ENCODE results near the gene SIKE1.
"Not testable (repeated sequence)": the region's sequence is repeated elsewhere in the genome, so short reads cannot be mapped to it uniquely, and the experiment has no call there.

Gene SIKE1

DNA sequence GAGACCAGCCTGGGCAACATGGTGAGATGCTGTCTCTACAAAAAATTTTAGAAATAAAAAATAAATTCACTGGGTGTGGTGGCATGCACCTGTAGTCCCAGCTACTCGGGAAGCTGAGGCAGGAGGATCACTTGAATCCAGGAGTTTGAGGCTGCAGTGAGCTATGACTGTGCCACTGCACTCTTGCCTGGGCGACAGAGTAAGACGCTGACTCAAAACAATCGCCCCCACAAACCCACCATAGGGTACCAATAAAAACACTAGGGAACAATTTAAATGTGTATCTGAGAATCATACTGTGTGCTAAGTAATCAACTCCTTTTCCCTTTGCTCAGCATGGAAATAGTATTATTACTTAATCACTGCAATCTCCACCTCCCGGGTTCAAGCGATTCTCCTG is 26.8 kb downstream of the SIKE1 start:
- Histone ChIP-seq H3K36me3 (ENCODE audit: control insufficient read depth, low read depth, low read length) (peaks cover 42% of the 10 kb centered on the region), H3K4me1 (ENCODE audit: control insufficient read depth, low read depth, low read length) (peaks cover 31% of the 10 kb centered on the region)
- not testable (repeated sequence) for H3K9me3 ChIP-seq (ENCODE audit: control insufficient read depth, low read depth, low read length); H3K9ac ChIP-seq (ENCODE audit: low read length); H3K27me3 ChIP-seq (ENCODE audit: control insufficient read depth, insufficient read depth, low read length); H3K4me3 ChIP-seq (ENCODE audit: low read length); H3K27ac ChIP-seq (ENCODE audit: low read length)

- no peak overlapping the region for H3K9ac ChIP-seq (ENCODE audit: low read length)
- H3K9me3 ChIP-seq (ENCODE audit: control insufficient read depth, low read depth, low read length) = no peaks in the 10 kb centered on the region
- H3K27me3 ChIP-seq (ENCODE audit: control insufficient read depth, insufficient read depth, low read length) = no peaks in the 10 kb centered on the region
- peaks cover 47% of the 10 kb centered on the region for H3K36me3 ChIP-seq (ENCODE audit: control insufficient read depth, low read depth, low read length)
- H3K27ac ChIP-seq (ENCODE audit: low read length) = no peak overlapping the region
- peaks cover 26% of the 10 kb centered on the region for H3K4me1 ChIP-seq (ENCODE audit: control insufficient read depth, low read depth, low read length)
- no peak overlapping the region for H3K4me3 ChIP-seq (ENCODE audit: low read length)
Observed at GRCh38 chr1:114753143-114753542, 27.3 kb downstream of the SIKE1 start.

DNA sequence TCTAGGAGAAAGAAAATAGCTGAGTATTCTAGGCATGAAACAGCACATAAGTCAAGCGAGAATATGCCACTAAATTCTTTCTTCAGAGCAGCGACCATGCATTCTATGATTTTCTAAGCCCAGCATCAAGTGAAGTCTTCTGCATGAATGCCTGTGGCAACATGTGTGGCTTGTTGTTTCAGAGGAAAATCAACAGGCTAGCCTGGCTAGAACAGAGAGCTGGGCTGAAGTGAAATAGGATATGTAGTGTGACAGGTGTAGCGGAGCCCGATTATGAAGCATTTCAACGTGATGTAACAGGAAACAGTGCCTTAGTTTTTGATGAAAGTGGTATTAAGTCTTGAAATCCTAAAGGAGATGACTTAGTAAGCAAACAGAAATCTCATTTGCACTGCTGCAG is 29.7 kb downstream of the SIKE1 start:
- Histone ChIP-seq H3K4me1 (ENCODE audit: control insufficient read depth, low read depth, low read length) (peaks cover 20% of the 10 kb centered on the region), H3K4me3 (ENCODE audit: low read length) (no peak overlapping the region), H3K27me3 (ENCODE audit: control insufficient read depth, insufficient read depth, low read length) (no peaks in the 10 kb centered on the region), H3K27ac (ENCODE audit: low read length) (no peak overlapping the region), H3K36me3 (ENCODE audit: control insufficient read depth, low read depth, low read length) (peaks cover 62% of the 10 kb centered on the region), H3K9me3 (ENCODE audit: control insufficient read depth, low read depth, low read length) (no peaks in the 10 kb centered on the region), H3K9ac (ENCODE audit: low read length) (no peak overlapping the region)

GRCh38 chr1:114749835-114750234 is 30.6 kb downstream of the SIKE1 start:
- H3K27me3 ChIP-seq (ENCODE audit: control insufficient read depth, insufficient read depth, low read length) = no peaks in the 10 kb centered on the region
- H3K27ac ChIP-seq (ENCODE audit: low read length) = no peak overlapping the region
- peaks cover 62% of the 10 kb centered on the region for H3K36me3 ChIP-seq (ENCODE audit: control insufficient read depth, low read depth, low read length)
- H3K9me3 ChIP-seq (ENCODE audit: control insufficient read depth, low read depth, low read length) = no peaks in the 10 kb centered on the region
- H3K4me3 ChIP-seq (ENCODE audit: low read length) = no peak overlapping the region
- H3K4me1 ChIP-seq (ENCODE audit: control insufficient read depth, low read depth, low read length) = peaks cover 10% of the 10 kb centered on the region
- H3K9ac ChIP-seq (ENCODE audit: low read length) = no peak overlapping the region

- peaks cover 91% of the 10 kb centered on the region for H3K36me3 ChIP-seq (ENCODE audit: control insufficient read depth, low read depth, low read length)
- no peak overlapping the region for H3K27ac ChIP-seq (ENCODE audit: low read length)
- H3K27me3 ChIP-seq (ENCODE audit: control insufficient read depth, insufficient read depth, low read length) = no peaks in the 10 kb centered on the region
- no peaks in the 10 kb centered on the region for H3K9me3 ChIP-seq (ENCODE audit: control insufficient read depth, low read depth, low read length)
- H3K9ac ChIP-seq (ENCODE audit: low read length) = no peak overlapping the region
- no peaks in the 10 kb centered on the region for H3K4me1 ChIP-seq (ENCODE audit: control insufficient read depth, low read depth, low read length)
- H3K4me3 ChIP-seq (ENCODE audit: low read length) = no peak overlapping the region
Observed at GRCh38 chr1:114746450-114747121, 33.9 kb downstream of the SIKE1 start.

DNA sequence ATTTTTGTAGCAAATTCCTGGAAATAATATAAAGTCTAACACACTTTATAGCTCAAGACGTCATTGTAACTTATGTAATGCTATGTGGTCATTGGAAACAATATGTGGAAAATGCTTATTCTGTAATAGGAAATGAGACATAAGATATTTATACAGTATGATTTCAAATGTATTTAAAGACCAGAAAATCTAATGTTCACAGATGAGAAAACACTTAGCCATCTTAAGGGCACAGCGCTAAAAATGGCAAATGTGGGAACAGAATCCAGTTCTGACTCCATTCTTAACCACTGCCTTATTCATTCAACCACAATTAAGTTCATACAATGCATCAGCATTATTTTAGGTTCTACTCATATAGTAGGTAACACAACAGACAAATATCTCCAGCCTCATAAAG is 35.2 kb downstream of the SIKE1 start:
- Histone ChIP-seq H3K4me3 (ENCODE audit: low read length) (no peak overlapping the region), H3K4me1 (ENCODE audit: control insufficient read depth, low read depth, low read length) (no peaks in the 10 kb centered on the region), H3K9ac (ENCODE audit: low read length) (no peak overlapping the region), H3K9me3 (ENCODE audit: control insufficient read depth, low read depth, low read length) (no peaks in the 10 kb centered on the region), H3K36me3 (ENCODE audit: control insufficient read depth, low read depth, low read length) (peaks cover 96% of the 10 kb centered on the region), H3K27ac (ENCODE audit: low read length) (no peak overlapping the region), H3K27me3 (ENCODE audit: control insufficient read depth, insufficient read depth, low read length) (no peaks in the 10 kb centered on the region)

GRCh38 chr1:114741963-114742746 is 38.3 kb downstream of the SIKE1 start:
- peaks cover 94% of the 10 kb centered on the region for H3K36me3 ChIP-seq (ENCODE audit: control insufficient read depth, low read depth, low read length)
- H3K9me3 ChIP-seq (ENCODE audit: control insufficient read depth, low read depth, low read length) = no peaks in the 10 kb centered on the region
- H3K9ac ChIP-seq (ENCODE audit: low read length) = no peak overlapping the region
- H3K27ac ChIP-seq (ENCODE audit: low read length) = no peak overlapping the region
- H3K27me3 ChIP-seq (ENCODE audit: control insufficient read depth, insufficient read depth, low read length) = no peaks in the 10 kb centered on the region
- no peaks in the 10 kb centered on the region for H3K4me1 ChIP-seq (ENCODE audit: control insufficient read depth, low read depth, low read length)
- H3K4me3 ChIP-seq (ENCODE audit: low read length) = no peak overlapping the region

DNA sequence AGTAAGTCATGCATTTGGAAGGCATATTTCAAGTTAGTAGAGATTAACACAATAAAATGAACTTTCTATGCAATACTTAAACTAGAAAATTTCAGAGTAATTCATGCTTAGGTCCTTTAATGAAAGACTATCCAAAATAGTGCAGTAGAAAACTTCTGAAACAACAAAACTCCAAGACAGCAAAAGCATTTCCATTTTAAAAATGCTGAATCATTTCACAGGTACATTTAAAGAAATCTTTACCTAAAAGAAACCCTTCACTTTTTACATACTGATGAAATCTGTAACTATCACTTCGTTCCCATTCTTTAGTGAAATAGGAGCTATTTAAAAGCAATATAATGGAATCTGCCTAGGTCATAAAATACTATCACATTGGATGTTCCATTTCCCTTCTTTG is 40.2 kb downstream of the SIKE1 start:
- Histone ChIP-seq H3K4me3 (ENCODE audit: low read length) (no peak overlapping the region), H3K9ac (ENCODE audit: low read length) (no peak overlapping the region), H3K27ac (ENCODE audit: low read length) (no peak overlapping the region), H3K9me3 (ENCODE audit: control insufficient read depth, low read depth, low read length) (no peaks in the 10 kb centered on the region), H3K27me3 (ENCODE audit: control insufficient read depth, insufficient read depth, low read length) (no peaks in the 10 kb centered on the region), H3K4me1 (ENCODE audit: control insufficient read depth, low read depth, low read length) (no peaks in the 10 kb centered on the region), H3K36me3 (ENCODE audit: control insufficient read depth, low read depth, low read length) (peaks cover 94% of the 10 kb centered on the region)

- H3K4me3 ChIP-seq (ENCODE audit: low read length) = no peak overlapping the region
- no peaks in the 10 kb centered on the region for H3K27me3 ChIP-seq (ENCODE audit: control insufficient read depth, insufficient read depth, low read length)
- peaks cover 95% of the 10 kb centered on the region for H3K36me3 ChIP-seq (ENCODE audit: control insufficient read depth, low read depth, low read length)
- no peaks in the 10 kb centered on the region for H3K4me1 ChIP-seq (ENCODE audit: control insufficient read depth, low read depth, low read length)
- H3K27ac ChIP-seq (ENCODE audit: low read length) = no peak overlapping the region
- H3K9ac ChIP-seq (ENCODE audit: low read length) = no peak overlapping the region
- H3K9me3 ChIP-seq (ENCODE audit: control insufficient read depth, low read depth, low read length) = no peaks in the 10 kb centered on the region
Observed at GRCh38 chr1:114737314-114737849, 43.1 kb downstream of the SIKE1 start.

DNA sequence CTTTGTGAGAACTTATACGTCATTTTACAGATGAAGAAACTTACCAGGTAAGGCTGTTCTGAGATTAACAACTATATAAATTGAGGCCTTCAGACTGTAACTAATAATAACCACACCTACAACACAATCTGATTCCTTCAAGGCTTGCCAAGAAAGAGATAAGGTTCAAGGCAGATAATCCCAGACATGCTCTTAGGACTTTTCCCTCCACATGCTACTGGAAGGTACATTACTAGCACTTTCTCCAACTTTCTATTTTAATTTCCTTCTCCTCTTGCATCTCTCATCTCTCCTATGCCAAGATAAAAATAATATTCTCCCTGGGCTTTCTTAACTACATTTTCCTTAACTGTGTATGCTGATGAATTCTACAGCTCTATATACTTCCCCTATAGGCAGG is 45.0 kb downstream of the SIKE1 start:
- Histone ChIP-seq H3K27ac (ENCODE audit: low read length) (no peak overlapping the region), H3K9me3 (ENCODE audit: control insufficient read depth, low read depth, low read length) (no peaks in the 10 kb centered on the region), H3K36me3 (ENCODE audit: control insufficient read depth, low read depth, low read length) (peaks cover 95% of the 10 kb centered on the region), H3K4me3 (ENCODE audit: low read length) (no peak overlapping the region), H3K4me1 (ENCODE audit: control insufficient read depth, low read depth, low read length) (no peaks in the 10 kb centered on the region), H3K9ac (ENCODE audit: low read length) (no peak overlapping the region), H3K27me3 (ENCODE audit: control insufficient read depth, insufficient read depth, low read length) (no peaks in the 10 kb centered on the region)

DNA sequence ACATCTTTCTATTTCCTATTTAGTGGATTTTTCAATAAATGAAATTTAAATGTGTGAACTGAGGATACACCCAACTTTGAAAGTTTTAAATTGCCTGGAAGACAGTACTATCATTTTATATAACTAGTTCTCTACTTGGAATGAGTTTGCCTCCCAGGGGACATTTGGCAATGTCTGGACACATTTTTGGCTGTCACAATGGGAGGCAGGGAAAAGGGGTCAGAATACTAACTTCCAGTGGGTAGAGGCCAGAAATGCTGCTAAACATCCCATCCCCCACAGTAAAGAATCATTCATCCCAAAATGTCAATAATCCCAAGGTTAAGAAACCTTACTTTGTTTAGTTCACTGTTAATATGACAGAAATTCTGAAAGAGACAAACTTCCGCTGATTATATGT is 50.7 kb downstream of the SIKE1 start:
- Histone ChIP-seq H3K27ac (ENCODE audit: low read length) (no peak overlapping the region), H3K4me3 (ENCODE audit: low read length) (no peak overlapping the region), H3K4me1 (ENCODE audit: control insufficient read depth, low read depth, low read length) (no peaks in the 10 kb centered on the region), H3K9ac (ENCODE audit: low read length) (no peak overlapping the region), H3K9me3 (ENCODE audit: control insufficient read depth, low read depth, low read length) (no peaks in the 10 kb centered on the region), H3K27me3 (ENCODE audit: control insufficient read depth, insufficient read depth, low read length) (no peaks in the 10 kb centered on the region), H3K36me3 (ENCODE audit: control insufficient read depth, low read depth, low read length) (peaks cover 97% of the 10 kb centered on the region)

DNA sequence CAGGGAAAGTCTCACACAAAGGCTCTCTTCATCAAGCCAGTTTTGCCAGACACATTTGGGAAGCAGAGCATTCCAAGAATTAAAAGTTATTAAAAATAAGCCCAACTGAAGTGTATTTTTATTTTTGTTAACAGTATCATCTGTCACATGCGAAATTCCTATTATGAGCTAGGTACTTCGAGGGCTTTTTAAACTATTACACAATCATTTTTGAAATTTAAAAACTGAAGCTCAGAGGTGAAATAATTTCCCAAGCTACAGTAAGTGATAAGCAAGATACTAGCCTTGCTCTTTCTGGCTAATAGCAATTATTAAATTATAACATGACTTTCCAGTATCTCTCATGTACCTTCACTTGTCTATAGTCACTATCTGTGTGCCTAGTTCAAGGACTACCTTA is 51.9 kb downstream of the SIKE1 start:
- Histone ChIP-seq H3K27me3 (ENCODE audit: control insufficient read depth, insufficient read depth, low read length) (no peaks in the 10 kb centered on the region), H3K27ac (ENCODE audit: low read length) (no peak overlapping the region), H3K9me3 (ENCODE audit: control insufficient read depth, low read depth, low read length) (no peaks in the 10 kb centered on the region), H3K36me3 (ENCODE audit: control insufficient read depth, low read depth, low read length) (peaks cover 97% of the 10 kb centered on the region), H3K4me1 (ENCODE audit: control insufficient read depth, low read depth, low read length) (no peaks in the 10 kb centered on the region), H3K9ac (ENCODE audit: low read length) (no peak overlapping the region), H3K4me3 (ENCODE audit: low read length) (no peak overlapping the region)
